GM23248 (cell line): ENCODE measurements around the gene ZBTB22. TPM values are rescaled to one million over a fixed set of nuclear protein-coding genes. Genes with fewer than 3 reads are reported as not detected.
A peak's percentile ranks its signal among the peaks of the same experiment; 100 is the strongest.
"Not testable (repeated sequence)": the region's sequence is repeated elsewhere in the genome, so short reads cannot be mapped to it uniquely, and the experiment has no call there.

Experiments
- DNase-seq: peaks from one replicate; pipeline ENCODE4 v3.0.0-alpha.2; 2015
- H2AFZ ChIP-seq: fragments of 200-600 bp; sonication (generic); 2 replicates; pipeline ENCODE4 v1.6.1; 2016; ENCODE audit warnings: antibody characterized with exemption
- H3F3A ChIP-seq: fragments of 200-600 bp; sonication (generic); 2 replicates; pipeline ENCODE4 v1.6.1; 2016; ENCODE audit warnings: mild to moderate bottlenecking, antibody characterized with exemption, mixed run types; ENCODE audit not compliant: insufficient read depth
- H3K27ac ChIP-seq: fragments of 200-600 bp; sonication (generic); 2 replicates; pipeline ENCODE4 v1.5.1; 2016; ENCODE audit warnings: mild to moderate bottlenecking
- H3K27me3 ChIP-seq: fragments of 200-600 bp; sonication (generic); replicated peaks from 2 replicates; pipeline ENCODE4 v1.6.1; 2016; ENCODE audit warnings: mild to moderate bottlenecking; ENCODE audit not compliant: insufficient read depth
- H3K36me3 ChIP-seq: fragments of 200-600 bp; sonication (generic); 2 replicates; pipeline ENCODE4 v1.6.1; 2016; ENCODE audit warnings: low read depth, mild to moderate bottlenecking
- H3K4me1 ChIP-seq: fragments of 200-600 bp; sonication (generic); 2 replicates; pipeline ENCODE4 v1.6.1; 2016; ENCODE audit warnings: mild to moderate bottlenecking; ENCODE audit not compliant: insufficient read depth
- H3K4me2 ChIP-seq: fragments of 200-600 bp; sonication (generic); one replicate; pipeline ENCODE4 v1.6.1; 2016; ENCODE audit warnings: mild to moderate bottlenecking; ENCODE audit not compliant: unreplicated experiment
- H3K4me3 ChIP-seq: fragments of 200-600 bp; sonication (generic); 2 replicates; pipeline ENCODE4 v1.5.1; 2016; ENCODE audit warnings: mild to moderate bottlenecking
- H3K79me2 ChIP-seq: fragments of 200-600 bp; sonication (generic); 2 replicates; pipeline ENCODE4 v1.6.1; 2016; ENCODE audit warnings: mild to moderate bottlenecking; ENCODE audit not compliant: insufficient read depth
- H3K9ac ChIP-seq: fragments of 200-600 bp; sonication (generic); 2 replicates; pipeline ENCODE4 v1.6.1; 2016; ENCODE audit warnings: mild to moderate bottlenecking
- H3K9me2 ChIP-seq: fragments of 200-600 bp; sonication (generic); 2 replicates; pipeline ENCODE4 v1.6.1; 2016; ENCODE audit warnings: mixed run types, mild to moderate bottlenecking, moderate library complexity; ENCODE audit not compliant: insufficient read depth
- H3K9me3 ChIP-seq: fragments of 200-600 bp; sonication (generic); one replicate; pipeline ENCODE4 v1.6.1; 2017; ENCODE audit warnings: low read depth
- H4K20me1 ChIP-seq: fragments of 200-600 bp; sonication (generic); 2 replicates; pipeline ENCODE4 v1.6.0; 2016; ENCODE audit not compliant: insufficient read depth
- EZH2 ChIP-seq: fragments of 200-600 bp; sonication (generic); IDR thresholded peaks from 2 replicates; pipeline ENCODE4 v1.6.1; 2018; ENCODE audit warnings: antibody characterized with exemption, mild to moderate bottlenecking; ENCODE audit not compliant: insufficient read depth, poor library complexity, severe bottlenecking
- EZH2phosphoT487 ChIP-seq: fragments of 200-600 bp; sonication (generic); IDR thresholded peaks from 2 replicates; pipeline ENCODE4 v1.6.1; 2018; ENCODE audit warnings: antibody characterized with exemption, moderate library complexity, mild to moderate bottlenecking, low read depth; ENCODE audit not compliant: insufficient read depth
- WGBS, 2 experiments: methylation state at CpG; one replicate each; pipeline ENCODE4 v1.1.6; 2015 to 2017; ENCODE audit warnings: low lambda C conversion rate in 2 of 2, low coverage in 1 of 2; ENCODE audit errors: missing lambda C conversion rate in 2 of 2; 5-methylcytosine and 5-hydroxymethylcytosine counted together
- in situ Hi-C: fragments of 300-500 bp; cut with MboI; formaldehyde crosslinking; loops from 2 replicates; pipeline ENCODE4 v1.15.0; 2020
- polyA plus RNA-seq: library from polyadenylated mRNA; unstranded; fragments of >200 nt; fragmentation: Nextera tagmentation; extraction: Ambion mirVana; gene quantifications from 2 replicates; pipeline ENCODE4 v1.2.1, GENCODE V29; 2016
- total RNA-seq: library from RNA; depleted of rRNA; stranded (reverse); fragments of >200 nt; shearing (Covaris generic); gene quantifications from 2 replicates; pipeline ENCODE4 v1.2.3, GENCODE V29; 2014

The ZBTB22 gene
- total and polyA plus RNA-seq, 2 experiments from 2014 or later, result 9.8 to 18.3 TPM

DNA sequence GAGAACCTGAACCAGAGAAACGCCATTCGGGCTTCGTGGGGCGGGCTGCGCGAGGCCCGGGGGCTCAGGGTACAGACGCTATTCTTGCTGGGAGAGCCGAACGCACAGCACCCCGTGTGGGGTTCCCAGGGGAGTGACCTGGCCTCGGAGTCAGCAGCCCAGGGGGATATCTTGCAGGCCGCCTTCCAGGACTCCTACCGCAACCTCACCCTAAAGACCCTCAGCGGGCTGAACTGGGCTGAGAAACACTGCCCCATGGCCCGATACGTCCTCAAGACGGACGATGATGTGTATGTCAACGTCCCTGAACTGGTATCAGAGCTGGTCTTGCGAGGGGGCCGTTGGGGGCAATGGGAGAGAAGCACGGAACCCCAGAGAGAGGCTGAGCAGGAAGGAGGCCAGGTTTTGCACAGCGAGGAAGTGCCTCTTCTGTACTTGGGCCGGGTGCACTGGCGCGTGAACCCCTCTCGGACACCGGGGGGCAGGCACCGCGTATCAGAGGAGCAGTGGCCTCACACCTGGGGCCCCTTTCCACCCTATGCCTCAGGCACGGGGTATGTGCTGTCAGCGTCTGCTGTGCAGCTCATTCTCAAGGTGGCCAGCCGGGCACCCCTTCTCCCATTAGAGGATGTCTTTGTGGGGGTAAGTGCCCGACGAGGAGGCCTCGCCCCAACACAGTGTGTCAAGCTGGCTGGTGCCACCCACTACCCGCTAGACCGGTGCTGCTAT lies 39.7 kb downstream of the ZBTB22 start:
- H3K36me3 ChIP-seq, result peaks cover 41% of the 10 kb centered on the region

DNA sequence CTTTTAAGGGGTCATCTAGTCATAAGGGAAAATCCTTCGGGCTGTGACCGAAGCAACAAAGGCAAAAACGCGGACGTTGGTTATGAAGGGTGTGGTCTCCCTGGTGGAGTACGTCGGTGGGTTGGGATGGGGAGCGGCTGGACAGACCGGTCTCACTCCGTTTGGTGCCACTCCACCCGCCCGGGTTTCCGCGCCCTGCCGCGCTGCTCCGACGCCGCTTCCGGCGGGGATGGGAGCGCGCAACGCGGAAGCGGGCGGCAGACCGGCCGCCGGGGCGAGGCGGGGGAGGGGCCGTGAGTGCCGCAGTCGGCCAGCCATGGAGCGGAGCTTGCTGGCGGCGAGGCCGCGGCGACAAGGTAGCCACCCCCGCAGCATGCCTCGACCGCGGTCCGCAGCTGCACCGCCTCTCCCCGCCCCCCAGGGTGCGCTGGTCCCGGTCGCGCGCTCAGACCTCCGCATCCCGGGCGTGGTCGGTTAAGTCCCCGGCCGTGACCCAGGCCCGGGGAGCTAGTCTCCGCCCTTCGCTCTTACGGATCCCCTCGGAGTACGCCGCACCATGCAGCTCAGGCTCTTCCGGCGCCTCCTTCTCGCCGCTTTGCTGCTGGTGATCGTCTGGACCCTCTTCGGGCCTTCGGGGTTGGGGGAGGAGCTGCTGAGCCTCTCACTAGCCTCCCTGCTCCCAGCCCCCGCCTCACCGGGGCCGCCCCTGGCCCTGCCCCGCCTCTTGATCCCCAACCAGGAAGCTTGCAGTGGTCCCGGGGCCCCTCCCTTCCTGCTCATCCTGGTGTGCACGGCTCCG lies 40.5 kb downstream of the ZBTB22 start, which contains the start of gene B3GALT4:
TSS of gene B3GALT4 (plus strand) at position 260 of the 799 bp plus-strand sequence. CDS start at position 557, 297 bp downstream.
- Histone ChIP-seq H3K4me3 (peak within 1 kb of the TSS; percentile 61), H3K9me2 (no peaks in the 10 kb centered on the region), H3K4me1 (peaks cover 35% of the 10 kb centered on the region), H3K36me3 (peaks cover 40% of the 10 kb centered on the region), H3K9ac (peak within 1 kb of the TSS; percentile 88), H4K20me1 (peaks cover 4% of the 10 kb centered on the region; the same call in 1 of the 2 replicates), H3K9me3 (no peaks in the 10 kb centered on the region), H3F3A (peaks cover 63% of the 10 kb centered on the region), H3K4me2 (peak within 1 kb of the TSS; percentile 98), H2AFZ (no peak within 1 kb of the TSS), H3K79me2 (peaks cover 41% of the 10 kb centered on the region), H3K27me3 (no peaks in the 10 kb centered on the region), H3K27ac (peak within 1 kb of the TSS; percentile 81)
- TF ChIP-seq EZH2phosphoT487 (no peak), EZH2 (no peak)
- DNase-seq, result peak; percentile 87
- 3 to 6% methylated on average over 58 to 66 of the region's 80 CpGs for WGBS, 2 experiments
- in situ Hi-C loops, result no loop called here

More for the DNA sequence above, 39.7 kb downstream of the ZBTB22 start:
- no peak for TF ChIP-seq EZH2
- no peak for TF ChIP-seq EZH2phosphoT487
- Histone ChIP-seq H3K79me2 (peaks cover 37% of the 10 kb centered on the region), H2AFZ (no peak overlapping the region), H3F3A (peaks cover 56% of the 10 kb centered on the region), H3K27ac (peak overlapping the region; percentile 40), H3K9me2 (no peaks in the 10 kb centered on the region), H3K4me2 (no peak overlapping the region), H3K9ac (peak overlapping the region; percentile 88), H3K9me3 (no peaks in the 10 kb centered on the region), H3K4me3 (peak overlapping the region; percentile 61), H3K4me1 (peaks cover 35% of the 10 kb centered on the region), H4K20me1 (peaks cover 4% of the 10 kb centered on the region; the same call in 1 of the 2 replicates), H3K27me3 (no peaks in the 10 kb centered on the region)
- in situ Hi-C loops, result no loop called here
- DNase-seq, result peak; percentile 19
- WGBS, 2 experiments, result 70 to 74% methylated on average over 37 to 39 of the region's 39 CpGs

DNA sequence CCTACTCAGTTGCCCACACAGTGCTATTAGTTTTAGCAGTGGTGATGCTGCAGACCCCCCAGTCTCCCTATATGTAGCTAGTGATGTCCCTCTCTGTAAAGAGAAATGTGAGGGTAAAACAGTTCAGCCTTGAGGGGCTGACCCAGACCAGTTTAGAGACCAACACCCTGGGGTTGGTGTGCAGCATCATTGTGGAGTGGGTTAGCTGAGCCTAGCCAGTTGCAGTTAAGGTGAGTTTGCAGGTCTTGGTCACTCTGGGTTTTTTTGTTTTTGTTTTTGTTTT lies 41.0 kb downstream of the ZBTB22 start:
- peaks cover 35% of the 10 kb centered on the region for H3K4me1 ChIP-seq
- in situ Hi-C loops, result no loop called here
- peak overlapping the region; percentile 88 for H3K9ac ChIP-seq
- peak; percentile 20 for DNase-seq
- H3K36me3 ChIP-seq, result peaks cover 40% of the 10 kb centered on the region
- peak overlapping the region; percentile 61 for H3K4me3 ChIP-seq
- peaks cover 43% of the 10 kb centered on the region for H3K79me2 ChIP-seq
- H3K27me3 ChIP-seq, result no peaks in the 10 kb centered on the region
- H3K9me3 ChIP-seq, result no peaks in the 10 kb centered on the region
- H2AFZ ChIP-seq, result no peak overlapping the region
- TF ChIP-seq EZH2 (no peak), EZH2phosphoT487 (no peak)
- no peaks in the 10 kb centered on the region for H3K9me2 ChIP-seq
- H3K27ac ChIP-seq, result peak overlapping the region; percentile 40
- H3K4me2 ChIP-seq, result peak overlapping the region; percentile 98
- peaks cover 4% of the 10 kb centered on the region; the same call in 1 of the 2 replicates for H4K20me1 ChIP-seq
- H3F3A ChIP-seq, result peaks cover 63% of the 10 kb centered on the region

DNA sequence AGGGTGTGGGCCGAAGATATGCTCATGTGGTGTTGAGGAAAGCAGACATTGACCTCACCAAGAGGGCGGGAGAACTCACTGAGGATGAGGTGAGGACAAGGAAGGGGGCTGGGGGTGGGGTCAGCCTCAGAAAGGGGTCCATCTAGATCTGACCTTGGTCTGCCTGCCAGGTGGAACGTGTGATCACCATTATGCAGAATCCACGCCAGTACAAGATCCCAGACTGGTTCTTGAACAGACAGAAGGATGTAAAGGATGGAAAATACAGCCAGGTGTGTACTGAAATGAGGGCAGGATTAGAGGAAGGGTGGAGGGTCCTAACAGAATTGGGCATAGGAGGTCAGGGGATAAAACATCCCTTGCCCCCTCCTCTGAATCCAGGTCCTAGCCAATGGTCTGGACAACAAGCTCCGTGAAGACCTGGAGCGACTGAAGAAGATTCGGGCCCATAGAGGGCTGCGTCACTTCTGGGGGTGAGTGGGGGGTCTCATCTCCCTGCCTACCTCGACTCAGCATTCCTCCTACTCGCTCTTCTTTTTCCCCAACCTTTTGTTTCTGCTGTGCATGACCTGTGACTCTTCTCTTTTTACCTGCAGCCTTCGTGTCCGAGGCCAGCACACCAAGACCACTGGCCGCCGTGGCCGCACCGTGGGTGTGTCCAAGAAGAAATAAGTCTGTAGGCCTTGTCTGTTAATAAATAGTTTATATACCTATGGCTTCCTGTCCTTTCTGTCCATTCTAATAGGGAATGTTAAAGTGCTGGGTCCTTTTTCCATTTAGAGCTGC lies 41.6 kb downstream of the ZBTB22 start:
- in situ Hi-C loops, DNase-seq, H3K9me3 ChIP-seq, H3K27me3 ChIP-seq, H2AFZ ChIP-seq, H4K20me1 ChIP-seq, H3K9me2 ChIP-seq: not testable (repeated sequence)
- Histone ChIP-seq H3K4me3 (peak overlapping the region; percentile 61), H3K79me2 (peaks cover 47% of the 10 kb centered on the region), H3K36me3 (peaks cover 40% of the 10 kb centered on the region), H3K9ac (peak overlapping the region; percentile 88), H3K27ac (peak overlapping the region; percentile 81), H3F3A (peaks cover 57% of the 10 kb centered on the region), H3K4me2 (peak overlapping the region; percentile 98), H3K4me1 (peaks cover 35% of the 10 kb centered on the region)
- 80% methylated on average over 16 of the region's 16 CpGs for WGBS, 2 experiments
